ENCODE data around the gene METTL6.

METTL6 gene

GRCh38 chr3:15361494-15362214 lies 65.7 kb downstream of the METTL6 start:
- peak; percentile 44 for DNase-seq

- DNase-seq, result peak; percentile 90
These were observed 66.4 kb downstream of the METTL6 start for GRCh38 chr3:15360788-15361493.
